CD4-positive, CD25-positive, alpha-beta regulatory T cell (primary cell): Measurements from ENCODE around the gene CCDC121. TPM values are rescaled to one million over a fixed set of nuclear protein-coding genes. Genes with fewer than 3 reads are reported as not detected.

ENCODE experiments used
- ATAC-seq, 2 donors: fragments of 150-1000 bp; cut with Tn5 transposase; one replicate each; pipeline ENCODE4 v1.10.0; 2021; ENCODE audit warnings: low read depth in 2 of 2, moderate number of reproducible peaks in 2 of 2, moderate library complexity in 1 of 2
- DNase-seq, 3 donors: peaks; one replicate each; pipeline versions ENCODE4 v3.0.0 to v3.0.0-alpha.2; 2012 to 2022; ENCODE audit warnings: mixed read lengths in 1 of 3
- H3K27ac ChIP-seq: one replicate; pipeline ENCODE4 v1.7.0; 2013; ENCODE audit warnings: mild to moderate bottlenecking, low read length; ENCODE audit not compliant: insufficient read depth, poor library complexity, severe bottlenecking
- H3K27me3 ChIP-seq: one replicate; pipeline ENCODE4 v1.7.0; 2013; ENCODE audit warnings: low read length; ENCODE audit not compliant: control insufficient read depth, insufficient read depth
- H3K36me3 ChIP-seq: one replicate; pipeline ENCODE4 v1.7.0; 2013; ENCODE audit warnings: mild to moderate bottlenecking, low read length, moderate library complexity; ENCODE audit not compliant: control insufficient read depth, insufficient read depth
- H3K4me1 ChIP-seq: 2 replicates; pipeline ENCODE4 v1.7.0; 2013; ENCODE audit warnings: mild to moderate bottlenecking, low read length; ENCODE audit not compliant: insufficient read depth, control insufficient read depth, poor library complexity, severe bottlenecking
- H3K4me3 ChIP-seq: one replicate; pipeline ENCODE4 v1.7.0; 2013; ENCODE audit warnings: low read depth, mild to moderate bottlenecking, low read length, moderate library complexity
- H3K9me3 ChIP-seq, 2 experiments: 1 replicate in 1 of 2; 2 replicates in 1 of 2; pipeline ENCODE4 v1.7.0; 2013; ENCODE audit warnings: low read length in 2 of 2, mild to moderate bottlenecking in 1 of 2, moderate library complexity in 1 of 2; ENCODE audit not compliant: control insufficient read depth in 2 of 2
- H3K27ac Mint-ChIP-seq, 3 donors: one replicate each; pipeline ENCODE4 v1.8.0; 2020 to 2022; ENCODE audit warnings: mild to moderate bottlenecking in 3 of 3, mixed read lengths in 3 of 3, moderate library complexity in 2 of 3
- H3K27me3 Mint-ChIP-seq: one replicate; pipeline ENCODE4 v1.8.0; 2022; ENCODE audit warnings: mild to moderate bottlenecking, mixed read lengths
- H3K36me3 Mint-ChIP-seq: one replicate; pipeline ENCODE4 v1.8.0; 2020; ENCODE audit warnings: mixed read lengths
- H3K4me1 Mint-ChIP-seq, 4 donors: one replicate each; pipeline ENCODE4 v1.8.0; 2020 to 2022; ENCODE audit warnings: mixed read lengths in 4 of 4, mild to moderate bottlenecking in 1 of 4
- H3K4me3 Mint-ChIP-seq, 4 donors: one replicate each; pipeline ENCODE4 v1.8.0; 2020 to 2022; ENCODE audit warnings: mild to moderate bottlenecking in 4 of 4, mixed read lengths in 4 of 4, moderate library complexity in 3 of 4
- H3K9me3 Mint-ChIP-seq, 7 donors: one replicate each; pipeline ENCODE4 v1.8.0; 2020 to 2022; ENCODE audit warnings: mixed read lengths in 7 of 7, mild to moderate bottlenecking in 3 of 7, moderate library complexity in 2 of 7
- polyA plus RNA-seq, 4 donors: library from polyadenylated mRNA; unstranded; fragments of 300-500 nt; fragmentation: Illumina TruSeq; gene quantifications; one replicate each; pipeline ENCODE4 v1.2.3, GENCODE V29; 2021
- total RNA-seq: library from RNA; stranded (reverse); gene quantifications from one replicate; pipeline ENCODE4 v1.2.3, GENCODE V29; 2022

CCDC121 gene
- total and polyA plus RNA-seq, 5 donors from 2014 or later = 0.49 to 2.4 (median 0.79) TPM

DNA sequence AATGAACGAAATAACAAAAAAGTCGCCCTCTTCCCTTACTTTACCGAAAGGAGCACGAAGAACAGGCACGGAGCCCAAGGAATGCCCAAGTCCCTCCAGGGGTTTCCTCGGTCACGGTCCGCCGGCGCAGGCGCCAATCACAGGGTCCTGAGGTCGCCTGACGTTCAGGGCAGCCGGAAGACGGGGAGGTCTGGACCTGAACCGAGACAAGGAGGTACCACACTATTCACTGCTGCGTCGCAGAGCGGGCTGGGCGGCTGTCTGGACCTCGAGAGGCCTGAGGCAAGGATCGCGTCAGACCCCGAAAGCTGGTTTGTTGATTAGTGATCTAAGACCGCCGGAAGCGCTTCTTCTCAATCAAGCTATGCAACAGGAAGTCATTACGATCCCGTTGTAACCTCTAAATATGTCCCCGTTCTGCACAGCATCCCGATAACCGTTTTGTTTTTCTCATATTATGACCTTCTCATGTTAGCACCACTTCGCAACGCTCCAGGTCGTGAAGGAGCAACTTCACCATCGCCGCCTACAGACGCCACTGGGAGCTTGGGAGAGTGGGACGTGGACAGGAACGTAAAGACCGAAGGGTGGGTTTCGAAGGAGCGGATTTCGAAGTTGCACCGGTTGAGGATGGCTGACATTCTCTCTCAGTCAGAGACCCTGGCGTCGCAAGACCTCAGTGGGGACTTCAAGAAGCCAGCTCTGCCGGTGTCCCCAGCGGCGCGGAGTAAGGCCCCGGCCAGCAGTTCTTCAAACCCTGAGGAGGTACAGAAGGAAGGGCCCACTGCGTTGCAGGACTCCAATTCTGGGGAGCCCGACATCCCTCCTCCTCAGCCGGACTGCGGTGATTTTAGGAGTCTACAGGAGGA lies 34.7 kb upstream of the CCDC121 start, which contains the start of the genes SLC4A1AP and SUPT7L:
SLC4A1AP (plus strand) TSS at position 605 of the 869 bp plus-strand sequence; CDS start at position 631, 26 bp downstream.
SUPT7L (minus strand) TSS at position 330 of the 869 bp plus-strand sequence. CDS start 1,422 bp downstream, outside the sequence.
- Mint-ChIP-seq H3K4me1 (peaks cover 23 to 68% (median 51%) of the 10 kb centered on the region in 4 donors), H3K27ac (peak within 1 kb of the TSS; percentile 99 to 100 (median 99))
- ATAC-seq = peak; percentile 76

DNA sequence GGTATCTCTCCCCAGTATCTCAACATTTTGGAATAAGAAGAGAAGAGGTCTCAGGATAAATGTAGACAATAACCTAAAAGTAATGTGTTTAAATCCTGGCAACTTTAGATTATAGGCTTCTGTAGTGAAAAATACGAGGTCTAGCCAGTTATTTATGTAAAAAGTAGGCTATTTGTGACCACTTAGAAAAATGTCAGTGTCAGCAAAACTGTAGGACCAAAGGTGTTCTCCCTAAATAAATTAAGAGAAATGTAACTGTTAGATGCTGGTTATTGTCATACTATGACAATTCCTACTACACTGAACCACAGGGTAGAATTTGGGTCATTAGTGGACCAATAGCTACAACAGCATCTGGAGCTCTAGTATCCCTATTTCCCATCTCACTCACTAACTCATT lies 32.6 kb upstream of the CCDC121 start:
- Mint-ChIP-seq H3K36me3 (peaks cover 23% of the 10 kb centered on the region), H3K27ac (peak overlapping the region in 2 of 3 donors; percentile 40 to 99), H3K27me3 (peaks cover 4% of the 10 kb centered on the region), H3K4me3 (peak overlapping the region; percentile 76 to 100 (median 92)), H3K4me1 (peaks cover 19 to 67% (median 46%) of the 10 kb centered on the region in 4 donors), H3K9me3 (no peaks in the 10 kb centered on the region)
- Histone ChIP-seq H3K4me1 (peaks cover 26% of the 10 kb centered on the region), H3K4me3 (peak overlapping the region; percentile 9), H3K36me3 (peaks cover 42% of the 10 kb centered on the region), H3K9me3 (no peaks in the 10 kb centered on the region), H3K27me3 (no peaks in the 10 kb centered on the region), H3K27ac (no peak overlapping the region)
- ATAC-seq (no peak), DNase-seq (no peak)

More for the DNA sequence above, 34.7 kb upstream of the CCDC121 start, which contains the start of the genes SLC4A1AP and SUPT7L:
- H3K4me1 ChIP-seq = peaks cover 26% of the 10 kb centered on the region
- H3K36me3 ChIP-seq = peaks cover 38% of the 10 kb centered on the region
- H3K4me3 ChIP-seq = peak within 1 kb of the TSS; percentile 98
- peaks cover 4% of the 10 kb centered on the region for H3K27me3 Mint-ChIP-seq
- H3K36me3 Mint-ChIP-seq = peaks cover 31% of the 10 kb centered on the region
- no peaks in the 10 kb centered on the region for H3K9me3 Mint-ChIP-seq
- DNase-seq = peak; percentile 66 to 91 (median 87)
- H3K4me3 Mint-ChIP-seq = peak within 1 kb of the TSS; percentile 90 to 100 (median 98)
- no peaks in the 10 kb centered on the region for H3K27me3 ChIP-seq
- peak within 1 kb of the TSS; percentile 93 for H3K27ac ChIP-seq
- H3K9me3 ChIP-seq = no peaks in the 10 kb centered on the region

- Mint-ChIP-seq H3K27me3 (no peaks in the 10 kb centered on the region), H3K36me3 (peaks cover 42% of the 10 kb centered on the region), H3K9me3 (no peaks in the 10 kb centered on the region), H3K4me3 (no peak overlapping the region), H3K4me1 (peaks cover 15 to 25% (median 21%) of the 10 kb centered on the region in 4 donors), H3K27ac (peak overlapping the region in 1 of 3 donors; percentile 47)
- H3K9me3 ChIP-seq = no peaks in the 10 kb centered on the region
- ATAC-seq (no peak), DNase-seq (no peak)
- no peak overlapping the region for H3K4me3 ChIP-seq
- peaks cover 79% of the 10 kb centered on the region for H3K36me3 ChIP-seq
- H3K27me3 ChIP-seq = no peaks in the 10 kb centered on the region
- H3K4me1 ChIP-seq = no peaks in the 10 kb centered on the region
- H3K27ac ChIP-seq = no peak overlapping the region
Observed at GRCh38 chr2:27655155-27655951, 26.5 kb upstream of the CCDC121 start.

DNA sequence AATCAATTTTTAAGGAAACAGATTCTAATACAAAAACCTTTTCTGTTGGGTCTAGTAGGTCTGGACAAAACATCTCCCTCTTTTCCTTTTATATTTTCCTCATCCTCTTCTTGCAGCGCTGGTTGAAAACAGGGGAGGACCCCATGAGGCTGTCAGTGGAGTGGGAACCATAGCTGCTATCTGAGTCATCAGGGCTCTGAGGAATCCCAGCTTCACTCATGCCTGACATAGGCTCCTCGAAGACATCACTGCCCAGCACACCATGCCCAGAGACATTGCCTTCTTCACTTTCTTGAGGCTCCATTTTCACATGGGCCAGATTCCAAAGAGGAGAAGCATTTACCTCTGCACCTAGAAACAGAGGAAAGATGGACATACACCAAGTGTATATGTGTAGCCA lies 24.6 kb upstream of the CCDC121 start:
- Mint-ChIP-seq H3K36me3 (peaks cover 42% of the 10 kb centered on the region), H3K9me3 (no peaks in the 10 kb centered on the region), H3K4me3 (no peak overlapping the region), H3K4me1 (peaks cover 4 to 16% (median 9%) of the 10 kb centered on the region in 4 donors), H3K27ac (peak overlapping the region in 2 of 3 donors; percentile 59 to 93), H3K27me3 (no peaks in the 10 kb centered on the region)
- no peaks in the 10 kb centered on the region for H3K9me3 ChIP-seq
- H3K36me3 ChIP-seq = peaks cover 83% of the 10 kb centered on the region
- H3K4me1 ChIP-seq = no peaks in the 10 kb centered on the region
- H3K27me3 ChIP-seq = no peaks in the 10 kb centered on the region
- no peak overlapping the region for H3K4me3 ChIP-seq
- no peak for ATAC-seq
- no peak for DNase-seq
- H3K27ac ChIP-seq = no peak overlapping the region

- peaks cover 85% of the 10 kb centered on the region for H3K36me3 ChIP-seq
- no peaks in the 10 kb centered on the region for H3K9me3 ChIP-seq
- H3K9me3 Mint-ChIP-seq = no peaks in the 10 kb centered on the region
- no peaks in the 10 kb centered on the region for H3K27me3 ChIP-seq
- H3K27ac Mint-ChIP-seq = peak overlapping the region in 1 of 3 donors; percentile 68
- H3K4me3 ChIP-seq = no peak overlapping the region
- no peak overlapping the region for H3K4me3 Mint-ChIP-seq
- H3K4me1 ChIP-seq = no peaks in the 10 kb centered on the region
- DNase-seq = peak in 1 of 3 donors; percentile 6
- peaks cover 4 to 16% (median 8%) of the 10 kb centered on the region in 4 donors for H3K4me1 Mint-ChIP-seq
- H3K27me3 Mint-ChIP-seq = no peaks in the 10 kb centered on the region
- ATAC-seq = peak in 1 of 2 donors; percentile 42
- no peak overlapping the region for H3K27ac ChIP-seq
- peaks cover 47% of the 10 kb centered on the region for H3K36me3 Mint-ChIP-seq
Observed at GRCh38 chr2:27652790-27653189, 24.0 kb upstream of the CCDC121 start.

DNA sequence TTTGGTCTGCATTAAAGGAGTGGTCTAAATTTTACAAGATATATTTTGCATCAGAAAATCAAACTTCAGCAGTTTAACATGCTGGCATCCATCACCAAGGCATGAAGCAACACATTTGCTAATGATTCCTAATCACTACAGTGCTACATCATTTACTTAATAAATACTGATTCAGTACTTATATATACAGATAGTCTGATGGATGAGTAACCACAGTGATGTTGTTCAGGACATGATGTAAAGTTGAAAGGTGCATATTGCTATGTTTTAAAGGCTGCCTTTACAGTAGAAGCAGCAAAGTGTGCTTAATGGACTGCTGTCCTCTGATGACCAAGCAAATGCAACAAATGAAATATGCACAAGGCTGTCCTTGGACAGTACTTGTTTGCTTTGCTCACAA lies 23.5 kb upstream of the CCDC121 start:
- H3K4me1 ChIP-seq = no peaks in the 10 kb centered on the region
- peaks cover 85% of the 10 kb centered on the region for H3K36me3 ChIP-seq
- Mint-ChIP-seq H3K27ac (no peak overlapping the region), H3K4me1 (peaks cover 4 to 16% (median 7%) of the 10 kb centered on the region in 4 donors), H3K9me3 (no peaks in the 10 kb centered on the region), H3K36me3 (peaks cover 52% of the 10 kb centered on the region), H3K27me3 (no peaks in the 10 kb centered on the region), H3K4me3 (no peak overlapping the region)
- no peaks in the 10 kb centered on the region for H3K9me3 ChIP-seq
- no peak overlapping the region for H3K27ac ChIP-seq
- ATAC-seq (peak in 1 of 2 donors; percentile 11), DNase-seq (no peak)
- no peak overlapping the region for H3K4me3 ChIP-seq
- no peaks in the 10 kb centered on the region for H3K27me3 ChIP-seq

- H3K9me3 Mint-ChIP-seq = no peaks in the 10 kb centered on the region
- Histone ChIP-seq H3K27ac (no peak overlapping the region), H3K9me3 (no peaks in the 10 kb centered on the region), H3K4me3 (no peak overlapping the region), H3K4me1 (no peaks in the 10 kb centered on the region), H3K27me3 (no peaks in the 10 kb centered on the region), H3K36me3 (peaks cover 84% of the 10 kb centered on the region)
- no peak for DNase-seq
- no peaks in the 10 kb centered on the region for H3K27me3 Mint-ChIP-seq
- H3K4me1 Mint-ChIP-seq = peaks cover 4 to 16% (median 6%) of the 10 kb centered on the region in 4 donors
- H3K36me3 Mint-ChIP-seq = peaks cover 57% of the 10 kb centered on the region
- no peak for ATAC-seq
- H3K4me3 Mint-ChIP-seq = no peak overlapping the region
- H3K27ac Mint-ChIP-seq = no peak overlapping the region
Observed at GRCh38 chr2:27651056-27651455, 22.2 kb upstream of the CCDC121 start.
